ENCODE measurements around the gene SPEM3. TPM values are rescaled to one million over a fixed set of nuclear protein-coding genes. Genes with fewer than 3 reads are reported as not detected.
A peak's percentile ranks its signal among the peaks of the same experiment; 100 is the strongest.

Gene SPEM3
- total RNA-seq, 1 donor from 2014 or later: not detected

DNA sequence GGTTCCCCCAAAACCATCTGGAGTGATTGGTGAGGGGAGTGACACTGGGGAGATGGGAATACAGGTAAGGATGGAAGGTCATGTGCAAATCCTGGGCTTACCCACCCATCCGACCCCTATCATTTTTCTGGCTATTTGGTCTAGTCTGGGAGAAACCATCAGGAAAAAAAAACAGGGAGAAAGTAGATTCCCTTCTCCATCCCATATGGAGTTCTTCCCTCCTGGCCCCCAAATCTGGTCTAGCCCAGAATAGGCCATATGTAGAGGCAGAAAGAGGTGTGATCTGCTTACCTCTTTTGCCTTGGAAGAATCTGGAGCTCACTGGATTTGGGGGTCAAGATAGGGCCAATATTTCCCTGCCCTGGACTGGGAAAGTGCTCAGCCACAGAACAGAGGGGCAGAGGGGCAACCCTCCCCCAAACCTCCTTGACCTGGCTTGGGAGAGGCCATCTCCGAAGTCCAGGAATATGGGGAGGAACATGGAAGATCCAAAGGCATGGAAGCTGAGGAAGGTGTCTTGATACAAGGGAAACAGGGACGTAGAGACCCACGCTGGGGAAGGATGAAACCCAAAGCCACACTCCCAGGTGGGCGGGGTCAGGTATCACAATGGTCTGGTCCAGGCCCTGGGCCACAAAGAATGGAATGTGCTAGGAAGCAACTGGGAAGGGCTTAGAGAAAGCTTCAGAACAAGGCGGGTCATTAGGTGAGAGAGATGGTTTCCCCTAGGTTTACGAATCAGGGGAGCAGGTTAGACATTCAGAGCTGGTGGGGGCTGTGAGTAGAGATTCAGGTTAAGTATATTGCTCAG lies 32.4 kb downstream of the SPEM3 start:
- Histone ChIP-seq H3K4me3 (no peak overlapping the region), H3K9me3 (ENCODE audit: low read depth) (no peaks in the 10 kb centered on the region), H3F3A (ENCODE audit: low read depth) (peaks cover 20% of the 10 kb centered on the region), H3K36me3 (no peaks in the 10 kb centered on the region), H4K20me1 (ENCODE audit: low read depth) (peaks cover 3% of the 10 kb centered on the region), H3K4me1 (peaks cover 10% of the 10 kb centered on the region), H3K79me2 (ENCODE audit: low read depth) (no peaks in the 10 kb centered on the region), H3K27me3 (no peaks in the 10 kb centered on the region), H3K9ac (no peak overlapping the region), H3K27ac (no peak overlapping the region), H3K4me2 (peak overlapping the region; percentile 58), H2AFZ (replicated peaks) (no peak overlapping the region)
- Mint-ChIP-seq H3K36me3 (peaks cover 13% of the 10 kb centered on the region), H3K4me1 (peaks cover 9% of the 10 kb centered on the region), H3K4me3 (peak overlapping the region; percentile 66), H3K9me3 (no peaks in the 10 kb centered on the region), H3K27me3 (ENCODE audit: insufficient read depth, low read depth) (peaks cover 6% of the 10 kb centered on the region), H3K27ac (peak overlapping the region; percentile 53)
- peak; percentile 78 for DNase-seq (ENCODE audit: low spot score)
- TF ChIP-seq EZH2 (IDR thresholded peaks at IDR 0.05) (no peak), EZH2phosphoT487 (IDR thresholded peaks at IDR 0.05) (no peak), CTCF (IDR thresholded peaks at IDR 0.05) (no peak)

- H3K27me3 Mint-ChIP-seq (ENCODE audit: insufficient read depth, low read depth): peaks cover 13% of the 10 kb centered on the region
- Histone ChIP-seq H3K9me3 (ENCODE audit: low read depth) (no peaks in the 10 kb centered on the region), H2AFZ (replicated peaks) (no peak overlapping the region), H3K4me3 (no peak overlapping the region), H3K79me2 (ENCODE audit: low read depth) (no peaks in the 10 kb centered on the region), H3F3A (ENCODE audit: low read depth) (peaks cover 20% of the 10 kb centered on the region), H3K4me1 (peaks cover 10% of the 10 kb centered on the region), H3K27me3 (no peaks in the 10 kb centered on the region), H3K36me3 (no peaks in the 10 kb centered on the region), H3K27ac (no peak overlapping the region), H3K9ac (no peak overlapping the region), H4K20me1 (ENCODE audit: low read depth) (peaks cover 8% of the 10 kb centered on the region), H3K4me2 (no peak overlapping the region)
- TF ChIP-seq CTCF (IDR thresholded peaks at IDR 0.05) (no peak), EZH2 (IDR thresholded peaks at IDR 0.05) (no peak), EZH2phosphoT487 (IDR thresholded peaks at IDR 0.05) (no peak)
- H3K36me3 Mint-ChIP-seq: peaks cover 14% of the 10 kb centered on the region
- peaks cover 19% of the 10 kb centered on the region for H3K4me1 Mint-ChIP-seq
- no peak overlapping the region for H3K4me3 Mint-ChIP-seq
- H3K9me3 Mint-ChIP-seq: no peaks in the 10 kb centered on the region
- DNase-seq (ENCODE audit: low spot score): no peak
- H3K27ac Mint-ChIP-seq: no peak overlapping the region
Measured at GRCh38 chr17:7462474-7463371, 34.1 kb downstream of the SPEM3 start.

DNA sequence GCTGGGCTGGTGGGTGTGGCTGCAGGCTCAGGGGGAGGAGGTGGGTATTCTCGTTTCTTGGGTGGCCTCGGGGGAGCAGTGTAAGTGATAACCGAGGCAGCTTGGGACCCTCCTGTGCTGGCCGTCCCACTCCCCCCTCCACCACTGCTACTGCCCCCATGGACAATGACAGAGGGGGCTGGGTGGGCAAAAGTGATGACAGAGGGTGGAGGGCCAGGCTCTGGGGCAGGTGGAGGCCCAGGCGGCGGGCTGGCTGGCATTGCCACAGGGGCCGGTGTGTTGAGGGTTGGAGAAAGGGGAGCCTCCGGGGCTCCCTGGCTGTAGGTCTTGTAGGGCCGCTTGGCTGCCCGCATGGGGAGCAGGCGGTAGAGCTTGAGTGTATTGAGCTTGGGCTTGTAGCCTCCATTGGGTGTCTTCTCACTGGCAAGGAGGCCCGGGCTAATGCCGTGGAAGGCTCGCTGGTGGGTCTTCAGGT lies 34.8 kb downstream of the SPEM3 start:
- no peak overlapping the region for H3K4me2 ChIP-seq
- no peaks in the 10 kb centered on the region for H3K36me3 ChIP-seq
- peaks cover 14% of the 10 kb centered on the region for H3K36me3 Mint-ChIP-seq
- no peaks in the 10 kb centered on the region for H3K79me2 ChIP-seq (ENCODE audit: low read depth)
- H4K20me1 ChIP-seq (ENCODE audit: low read depth): peaks cover 14% of the 10 kb centered on the region
- TF ChIP-seq EZH2phosphoT487 (IDR thresholded peaks at IDR 0.05) (no peak), EZH2 (IDR thresholded peaks at IDR 0.05) (no peak), CTCF (IDR thresholded peaks at IDR 0.05) (no peak)
- H3K9me3 ChIP-seq (ENCODE audit: low read depth): no peaks in the 10 kb centered on the region
- H3K27me3 Mint-ChIP-seq (ENCODE audit: insufficient read depth, low read depth): peaks cover 13% of the 10 kb centered on the region
- no peak overlapping the region for H3K4me3 ChIP-seq
- no peaks in the 10 kb centered on the region for H3K27me3 ChIP-seq
- no peak overlapping the region for H2AFZ ChIP-seq (replicated peaks)
- H3K4me1 Mint-ChIP-seq: peaks cover 24% of the 10 kb centered on the region
- H3K9me3 Mint-ChIP-seq: no peaks in the 10 kb centered on the region
- peaks cover 20% of the 10 kb centered on the region for H3F3A ChIP-seq (ENCODE audit: low read depth)
- no peak overlapping the region for H3K4me3 Mint-ChIP-seq
- H3K9ac ChIP-seq: no peak overlapping the region
- H3K27ac Mint-ChIP-seq: no peak overlapping the region
- DNase-seq (ENCODE audit: low spot score): no peak
- H3K27ac ChIP-seq: no peak overlapping the region
- H3K4me1 ChIP-seq: peaks cover 10% of the 10 kb centered on the region
